MM.1S (cell line): ENCODE results near the gene TM9SF2.

Source experiments
- EZH2 ChIP-seq: fragments of 300-600 bp; sonication (generic); optimal IDR thresholded peaks from 2 replicates; pipeline ENCODE3; 2017; ENCODE audit warnings: low read depth, mild to moderate bottlenecking, antibody characterized with exemption, low read length, mixed read lengths
- EZH2phosphoT487 ChIP-seq: fragments of 300-600 bp; sonication (generic); IDR thresholded peaks from 2 replicates; pipeline ENCODE4 v1.6.1; 2018; ENCODE audit warnings: antibody characterized with exemption, low read length
- TF ChIP-seq, protein P1 (sequence below): fragments of 300-600 bp; sonication (generic); IDR thresholded peaks from 2 replicates; pipeline ENCODE4 v1.5.1; 2016; ENCODE audit warnings: antibody characterized with exemption, low read length, mixed read lengths

- TF ChIP-seq, protein P1, sequence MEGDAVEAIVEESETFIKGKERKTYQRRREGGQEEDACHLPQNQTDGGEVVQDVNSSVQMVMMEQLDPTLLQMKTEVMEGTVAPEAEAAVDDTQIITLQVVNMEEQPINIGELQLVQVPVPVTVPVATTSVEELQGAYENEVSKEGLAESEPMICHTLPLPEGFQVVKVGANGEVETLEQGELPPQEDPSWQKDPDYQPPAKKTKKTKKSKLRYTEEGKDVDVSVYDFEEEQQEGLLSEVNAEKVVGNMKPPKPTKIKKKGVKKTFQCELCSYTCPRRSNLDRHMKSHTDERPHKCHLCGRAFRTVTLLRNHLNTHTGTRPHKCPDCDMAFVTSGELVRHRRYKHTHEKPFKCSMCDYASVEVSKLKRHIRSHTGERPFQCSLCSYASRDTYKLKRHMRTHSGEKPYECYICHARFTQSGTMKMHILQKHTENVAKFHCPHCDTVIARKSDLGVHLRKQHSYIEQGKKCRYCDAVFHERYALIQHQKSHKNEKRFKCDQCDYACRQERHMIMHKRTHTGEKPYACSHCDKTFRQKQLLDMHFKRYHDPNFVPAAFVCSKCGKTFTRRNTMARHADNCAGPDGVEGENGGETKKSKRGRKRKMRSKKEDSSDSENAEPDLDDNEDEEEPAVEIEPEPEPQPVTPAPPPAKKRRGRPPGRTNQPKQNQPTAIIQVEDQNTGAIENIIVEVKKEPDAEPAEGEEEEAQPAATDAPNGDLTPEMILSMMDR: peak; percentile 41
- TF ChIP-seq EZH2 (no peak), EZH2phosphoT487 (no peak)
Observed at GRCh38 chr13:99505814-99506269, 4.6 kb downstream of the TM9SF2 start.
